HEK293T (cell line): ENCODE measurements around the gene TECRL.

Experiments used
- ARNT ChIP-seq: fragments of 450-650 bp; IDR thresholded peaks from 2 replicates; pipeline ENCODE4 v1.6.1; 2017; ENCODE audit warnings: mild to moderate bottlenecking
- BHLHE40 ChIP-seq: fragments of 450-650 bp; IDR thresholded peaks from 2 replicates; pipeline ENCODE4 v1.6.1; 2016; ENCODE audit warnings: mild to moderate bottlenecking, moderate library complexity, borderline replicate concordance
- CTBP1 ChIP-seq: fragments of 450-650 bp; IDR thresholded peaks from 2 replicates; pipeline ENCODE4 v1.6.1; 2016; ENCODE audit warnings: borderline replicate concordance
- ELF4 ChIP-seq: fragments of 450-650 bp; IDR thresholded peaks from 2 replicates; pipeline ENCODE4 v1.6.1; 2017; ENCODE audit warnings: antibody characterized with exemption
- FOXK2 ChIP-seq: fragments of 450-650 bp; IDR thresholded peaks from 2 replicates; pipeline ENCODE4 v1.6.1; 2016; ENCODE audit warnings: mild to moderate bottlenecking
- FOXM1 ChIP-seq: fragments of 450-650 bp; IDR thresholded peaks from 2 replicates; pipeline ENCODE4 v1.6.1; 2017; ENCODE audit warnings: mild to moderate bottlenecking, borderline replicate concordance
- HDGF ChIP-seq: fragments of 450-650 bp; IDR thresholded peaks from 2 replicates; pipeline ENCODE4 v1.6.1; 2017; ENCODE audit warnings: antibody characterized with exemption, borderline replicate concordance
- L3MBTL2 ChIP-seq: fragments of 450-650 bp; conservative IDR thresholded peaks from 2 replicates; pipeline ENCODE4 v1.6.1; 2016; ENCODE audit warnings: mild to moderate bottlenecking
- LEF1 ChIP-seq: fragments of 450-650 bp; IDR thresholded peaks from 2 replicates; pipeline ENCODE4 v1.6.1; 2017; ENCODE audit warnings: mild to moderate bottlenecking, borderline replicate concordance
- NFRKB ChIP-seq: fragments of 450-650 bp; IDR thresholded peaks from 2 replicates; pipeline ENCODE4 v1.6.1; 2016; ENCODE audit warnings: mild to moderate bottlenecking, moderate library complexity
- PKNOX1 ChIP-seq: fragments of 450-650 bp; IDR thresholded peaks from 2 replicates; pipeline ENCODE4 v1.6.1; 2016
- SP1 ChIP-seq: fragments of 450-650 bp; IDR thresholded peaks from 2 replicates; pipeline ENCODE4 v1.6.1; 2017
- SUZ12 ChIP-seq: fragments of 450-650 bp; IDR thresholded peaks from 2 replicates; pipeline ENCODE4 v1.6.1; 2016; ENCODE audit warnings: mild to moderate bottlenecking
- TARDBP ChIP-seq: fragments of 450-650 bp; IDR thresholded peaks from 2 replicates; pipeline ENCODE4 v1.6.1; 2016

DNA sequence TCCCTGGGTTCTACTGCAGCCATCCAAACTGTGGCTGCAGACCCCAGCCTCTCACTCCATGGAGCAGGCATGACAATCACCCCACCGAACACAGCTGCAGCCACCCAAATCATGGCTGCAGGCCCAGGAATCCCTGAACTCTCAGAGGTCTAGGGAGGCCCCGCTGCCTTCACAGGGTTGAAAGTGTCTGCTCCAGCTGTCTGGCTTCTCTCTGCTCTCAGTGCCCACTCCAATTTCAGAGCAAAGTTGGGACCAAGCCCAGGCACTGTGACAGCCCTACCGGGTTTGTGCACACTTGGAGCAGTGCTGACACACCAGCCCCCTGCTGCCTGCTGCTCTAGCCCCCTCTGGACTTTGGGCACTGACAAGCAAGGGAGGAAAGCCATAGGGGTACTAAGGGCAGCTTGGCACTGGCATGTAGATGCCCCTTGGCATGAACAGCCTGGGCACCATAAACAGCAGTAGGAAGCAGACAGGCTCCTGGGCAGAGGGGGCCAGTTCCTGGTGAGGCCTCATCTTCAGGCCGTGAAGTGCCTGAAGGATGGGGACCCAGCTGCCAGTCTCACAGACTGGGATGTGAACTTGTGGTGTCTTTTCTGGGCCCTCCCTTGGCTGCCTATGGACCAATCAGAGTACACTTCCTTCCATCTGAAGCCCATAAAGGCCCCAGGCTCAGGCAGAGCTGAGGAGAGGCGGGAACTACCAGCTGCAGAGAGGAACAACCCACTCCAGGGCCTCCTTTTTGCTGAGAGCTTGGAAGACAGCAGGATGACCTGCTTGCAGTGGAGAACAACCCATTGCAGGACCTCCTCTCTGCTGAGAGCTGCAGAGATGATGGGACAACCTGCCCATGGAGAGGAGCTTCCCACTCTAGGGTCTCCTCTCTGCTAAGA lies 68.8 kb downstream of the TECRL start:
- TF ChIP-seq TARDBP: no peak
- TF ChIP-seq LEF1: no peak
- TF ChIP-seq SP1: no peak
- no peak for TF ChIP-seq ELF4
- no peak for TF ChIP-seq BHLHE40
- no peak for TF ChIP-seq L3MBTL2
- TF ChIP-seq HDGF: no peak
- TF ChIP-seq FOXK2: no peak
- no peak for TF ChIP-seq FOXM1
- TF ChIP-seq CTBP1: no peak
- no peak for TF ChIP-seq PKNOX1
- no peak for TF ChIP-seq ARNT
- TF ChIP-seq NFRKB: no peak
- TF ChIP-seq SUZ12: no peak
